Left ventricle myocardium inferior (tissue), 1 donor: ENCODE measurements around the gene SMIM41. TPM values are rescaled to one million over a fixed set of nuclear protein-coding genes. Genes with fewer than 3 reads are reported as not detected.

Source experiments
- DNase-seq: peaks from one replicate; pipeline ENCODE4 v3.0.0-alpha.2; 2020
- H3K27ac ChIP-seq: fragments of 200-600 bp; replicated peaks from 2 replicates; pipeline ENCODE4 v1.8.0; 2021
- H3K27me3 ChIP-seq: fragments of 200-600 bp; 2 replicates; pipeline ENCODE4 v1.8.0; 2021; ENCODE audit warnings: low read depth
- H3K36me3 ChIP-seq: fragments of 200-600 bp; 2 replicates; pipeline ENCODE4 v1.8.0; 2021
- H3K4me1 ChIP-seq: fragments of 200-600 bp; 2 replicates; pipeline ENCODE4 v1.8.0; 2021
- H3K4me3 ChIP-seq: fragments of 200-600 bp; 2 replicates; pipeline ENCODE4 v1.8.0; 2021; ENCODE audit warnings: mild to moderate bottlenecking, moderate library complexity
- H3K9me3 ChIP-seq: fragments of 200-600 bp; replicated peaks from 2 replicates; pipeline ENCODE4 v1.8.0; 2021
- CTCF ChIP-seq: fragments of 200-600 bp; IDR thresholded peaks from 2 replicates; pipeline ENCODE4 v1.8.0; 2021; ENCODE audit warnings: antibody characterized with exemption, mild to moderate bottlenecking, borderline replicate concordance
- intact Hi-C: fragments of 100-400 bp; cut with micrococcal nuclease; formaldehyde crosslinking; loops from one replicate; pipeline ENCODE4 v1.11.0; 2022
- total RNA-seq: library from RNA; stranded (reverse); fragmentation: NEBNext Ultra II Directional; extraction: Animal tissue kit (Norgen Biotek cat#: 25700); gene quantifications from one replicate; pipeline ENCODE4 v1.2.1, GENCODE V29; 2021
- donor health status: DM: no; HTN: yes; CAD: no; lungs with severe emphysema.

The SMIM41 gene
- total RNA-seq, 1 donor from 2014 or later, result 0.30 TPM

DNA sequence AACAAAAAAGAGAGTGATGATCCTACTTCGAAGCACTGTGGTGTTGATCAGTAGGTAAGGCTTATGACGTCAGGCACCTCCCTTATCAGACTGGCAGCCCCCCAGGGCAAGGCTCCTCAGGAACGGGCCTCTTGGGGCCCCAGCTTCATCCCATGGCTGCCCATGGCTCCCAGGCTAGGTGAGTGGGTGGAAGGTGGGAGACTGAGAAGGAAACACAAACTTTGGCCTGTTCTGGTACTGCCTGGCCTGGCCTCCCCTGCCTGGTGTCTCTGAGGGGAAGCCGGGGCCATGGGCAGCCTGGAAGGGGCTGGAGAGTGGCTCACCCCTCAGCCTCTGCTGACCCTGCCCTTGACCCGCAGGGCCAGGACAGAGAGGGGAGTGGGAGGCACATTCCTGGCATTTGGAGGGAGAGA is 73.4 kb downstream of the SMIM41 start:
- Histone ChIP-seq H3K4me3 (no peak overlapping the region), H3K27ac (peak overlapping the region; percentile 75), H3K36me3 (no peaks in the 10 kb centered on the region), H3K4me1 (peaks cover 55% of the 10 kb centered on the region), H3K27me3 (peaks cover 9% of the 10 kb centered on the region), H3K9me3 (no peaks in the 10 kb centered on the region)
- TF ChIP-seq CTCF, result no peak
- intact Hi-C loops, result no loop called here
- DNase-seq, result no peak

GRCh38 chr12:52155048-52155868 is 75.8 kb downstream of the SMIM41 start:
- H3K36me3 ChIP-seq, result no peaks in the 10 kb centered on the region
- no peak for TF ChIP-seq CTCF
- peaks cover 9% of the 10 kb centered on the region for H3K27me3 ChIP-seq
- DNase-seq, result no peak
- peaks cover 32% of the 10 kb centered on the region for H3K4me1 ChIP-seq
- H3K4me3 ChIP-seq, result no peak overlapping the region
- H3K9me3 ChIP-seq, result no peaks in the 10 kb centered on the region
- intact Hi-C loops, result loop anchor here (5.0 kb wide), 2 partner anchors 172 to 352 kb away; no protein-coding TSS in a partner anchor
- H3K27ac ChIP-seq, result peak overlapping the region; percentile 74

- Histone ChIP-seq H3K4me3 (no peak overlapping the region), H3K27me3 (peaks cover 9% of the 10 kb centered on the region), H3K9me3 (no peaks in the 10 kb centered on the region), H3K36me3 (no peaks in the 10 kb centered on the region), H3K27ac (no peak overlapping the region), H3K4me1 (peaks cover 32% of the 10 kb centered on the region)
- no peak for DNase-seq
- no peak for TF ChIP-seq CTCF
- intact Hi-C loops, result loop anchor here (5.0 kb wide), 2 partner anchors 171 to 351 kb away; no protein-coding TSS in a partner anchor
Observed at GRCh38 chr12:52156311-52156710, 76.8 kb downstream of the SMIM41 start.

- Histone ChIP-seq H3K4me3 (no peak overlapping the region), H3K4me1 (peaks cover 25% of the 10 kb centered on the region), H3K9me3 (no peaks in the 10 kb centered on the region), H3K36me3 (no peaks in the 10 kb centered on the region), H3K27ac (no peak overlapping the region), H3K27me3 (peaks cover 9% of the 10 kb centered on the region)
- intact Hi-C loops, result loop anchor here (5.0 kb wide), 2 partner anchors 170 to 350 kb away; no protein-coding TSS in a partner anchor
- peak; percentile 94 for TF ChIP-seq CTCF
- DNase-seq, result peak; percentile 69
Observed at GRCh38 chr12:52156757-52157565, 77.5 kb downstream of the SMIM41 start.

- intact Hi-C loops, result loop anchor here (5.0 kb wide), 2 partner anchors 170 to 350 kb away; no protein-coding TSS in a partner anchor
- H3K36me3 ChIP-seq, result no peaks in the 10 kb centered on the region
- no peak for DNase-seq
- TF ChIP-seq CTCF, result no peak
- H3K27ac ChIP-seq, result no peak overlapping the region
- peaks cover 5% of the 10 kb centered on the region for H3K27me3 ChIP-seq
- H3K4me1 ChIP-seq, result peaks cover 18% of the 10 kb centered on the region
- H3K4me3 ChIP-seq, result no peak overlapping the region
- no peaks in the 10 kb centered on the region for H3K9me3 ChIP-seq
Observed at GRCh38 chr12:52157566-52158150, 78.2 kb downstream of the SMIM41 start.
